Chondrocyte (in vitro differentiated cells): ENCODE measurements around the gene NIFK. TPM values are rescaled to one million over a fixed set of nuclear protein-coding genes. Genes with fewer than 3 reads are reported as not detected.

ENCODE experiments used
- DNase-seq: peaks from one replicate; pipeline ENCODE4 v3.0.0; 2021; ENCODE audit warnings: mixed read lengths, low spot score
- H3K27ac Mint-ChIP-seq: one replicate; pipeline ENCODE4 v1.8.0; 2021; ENCODE audit warnings: mild to moderate bottlenecking, moderate library complexity, mixed read lengths; ENCODE audit not compliant: unreplicated experiment
- H3K27me3 Mint-ChIP-seq: 2 replicates; pipeline ENCODE4 v1.8.0; 2021; ENCODE audit warnings: low read depth, mixed read lengths
- H3K36me3 Mint-ChIP-seq: 2 replicates; pipeline ENCODE4 v1.8.0; 2021; ENCODE audit warnings: low read depth, mixed read lengths
- H3K4me1 Mint-ChIP-seq: 2 replicates; pipeline ENCODE4 v1.8.0; 2021; ENCODE audit warnings: low read depth, mild to moderate bottlenecking, mixed read lengths
- H3K4me3 Mint-ChIP-seq: one replicate; pipeline ENCODE4 v1.8.0; 2021; ENCODE audit warnings: mild to moderate bottlenecking, moderate library complexity, mixed read lengths; ENCODE audit not compliant: unreplicated experiment
- H3K9me3 Mint-ChIP-seq: 2 replicates; pipeline ENCODE4 v1.8.0; 2021; ENCODE audit warnings: low read depth, mixed read lengths
- CTCF ChIP-seq: fragments of 200-600 bp; sonication (generic); IDR thresholded peaks from 2 replicates; pipeline ENCODE4 v1.5.0; 2021; ENCODE audit warnings: antibody characterized with exemption, mild to moderate bottlenecking, moderate library complexity
- total RNA-seq: library from RNA; stranded (reverse); gene quantifications from 3 replicates; pipeline ENCODE4 v1.2.1, GENCODE V29; 2021

NIFK gene
- total RNA-seq, 1 donor from 2014 or later, result 39.8 TPM

- H3K4me1 Mint-ChIP-seq, result peaks cover 32% of the 10 kb centered on the region
- H3K9me3 Mint-ChIP-seq, result no peaks in the 10 kb centered on the region
- H3K4me3 Mint-ChIP-seq, result no peak overlapping the region
- H3K27me3 Mint-ChIP-seq, result no peaks in the 10 kb centered on the region
- no peaks in the 10 kb centered on the region for H3K36me3 Mint-ChIP-seq
- H3K27ac Mint-ChIP-seq, result peak overlapping the region; percentile 77
- TF ChIP-seq CTCF, result no peak
- peak; percentile 59 for DNase-seq
Observed at GRCh38 chr2:121699421-121700333, 37.0 kb downstream of the NIFK start.

DNA sequence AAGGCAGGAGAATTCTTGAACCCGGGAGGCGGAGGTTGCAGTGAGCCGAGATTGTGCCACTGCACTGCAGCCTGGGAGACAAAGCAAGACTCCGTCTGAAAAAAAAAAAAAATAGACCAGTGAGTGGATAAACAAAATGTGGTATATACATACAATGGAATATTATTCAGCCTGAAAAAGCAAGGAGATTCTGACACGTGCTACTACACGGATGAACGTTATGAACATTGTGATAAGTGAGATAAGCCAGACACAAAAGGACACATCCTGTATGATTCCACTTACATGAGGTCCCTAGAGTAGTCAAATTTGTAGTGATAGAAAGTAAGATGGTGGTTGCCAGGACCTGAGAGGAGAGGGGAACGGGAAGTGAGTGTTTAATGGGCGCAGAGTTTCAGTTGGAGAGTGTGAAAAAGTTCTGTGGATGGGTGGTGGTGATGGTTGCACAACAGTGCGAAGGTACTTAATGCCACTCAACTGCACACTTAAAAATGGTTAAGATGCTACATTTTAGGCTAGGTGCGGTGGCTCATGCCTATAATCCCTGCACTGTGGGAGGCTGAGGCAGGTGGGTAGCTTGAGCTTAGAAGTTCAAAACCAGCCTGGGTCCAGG lies 38.3 kb downstream of the NIFK start:
- peak; percentile 9 for DNase-seq

DNA sequence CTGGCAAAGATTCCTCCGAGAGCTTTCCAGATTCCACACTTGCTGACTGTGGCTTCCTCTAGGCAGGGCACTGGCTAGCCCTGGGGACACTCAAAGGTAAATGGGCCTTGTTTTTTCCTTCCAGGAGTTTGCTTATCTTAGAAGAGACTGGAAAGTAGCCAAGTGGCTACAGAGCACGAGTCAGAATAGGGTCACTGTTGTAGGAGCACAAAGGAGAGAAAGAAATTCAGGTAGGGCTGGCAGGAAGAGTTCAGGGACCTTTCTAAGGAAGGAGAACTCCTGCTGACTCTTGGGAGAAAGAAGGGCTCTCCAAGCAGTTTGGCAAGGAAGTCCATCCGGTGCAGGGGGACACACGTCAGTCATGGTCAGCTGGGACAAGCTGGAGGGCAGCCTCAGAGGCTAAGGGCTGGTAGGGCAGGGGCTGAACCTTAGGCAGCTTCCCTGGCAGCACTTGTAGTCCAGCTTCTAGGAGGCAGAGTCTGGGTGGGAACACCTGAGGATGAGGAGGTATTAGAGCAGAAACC lies 39.5 kb downstream of the NIFK start:
- Mint-ChIP-seq H3K9me3 (no peaks in the 10 kb centered on the region), H3K36me3 (no peaks in the 10 kb centered on the region), H3K27ac (peak overlapping the region; percentile 11), H3K4me3 (no peak overlapping the region), H3K4me1 (peaks cover 39% of the 10 kb centered on the region), H3K27me3 (no peaks in the 10 kb centered on the region)
- peak; percentile 26 for DNase-seq
- no peak for TF ChIP-seq CTCF

More for the DNA sequence above, 38.3 kb downstream of the NIFK start:
- H3K4me1 Mint-ChIP-seq, result peaks cover 39% of the 10 kb centered on the region
- no peak overlapping the region for H3K4me3 Mint-ChIP-seq
- no peaks in the 10 kb centered on the region for H3K27me3 Mint-ChIP-seq
- no peak for TF ChIP-seq CTCF
- no peaks in the 10 kb centered on the region for H3K36me3 Mint-ChIP-seq
- H3K9me3 Mint-ChIP-seq, result no peaks in the 10 kb centered on the region
- H3K27ac Mint-ChIP-seq, result no peak overlapping the region

DNA sequence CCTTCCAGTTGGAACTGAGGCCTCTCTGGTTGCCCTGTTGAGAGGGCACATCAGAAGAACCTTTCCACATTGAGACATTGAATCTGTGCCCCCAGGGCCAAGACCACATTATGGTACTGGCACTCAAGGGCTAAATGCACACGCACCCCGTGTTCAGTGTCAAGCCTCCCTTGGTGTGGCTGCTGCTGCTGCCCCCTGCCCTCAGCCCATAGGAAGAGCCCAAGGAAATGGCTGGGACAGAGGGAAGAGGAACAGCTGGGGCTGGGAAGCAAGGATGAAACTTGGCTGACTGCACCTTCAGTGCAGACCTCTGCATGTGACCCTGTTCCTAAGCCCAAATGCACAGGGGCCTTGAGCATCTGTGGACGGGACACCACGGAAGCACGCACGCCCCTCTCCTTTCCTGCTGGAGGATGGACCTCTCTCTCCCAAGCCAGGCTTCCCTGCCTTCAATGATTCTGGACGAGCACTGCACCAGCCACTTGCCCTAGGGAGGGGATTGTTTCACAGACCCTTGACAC lies 40.2 kb downstream of the NIFK start:
- Mint-ChIP-seq H3K27ac (no peak overlapping the region), H3K36me3 (no peaks in the 10 kb centered on the region), H3K4me3 (no peak overlapping the region), H3K9me3 (no peaks in the 10 kb centered on the region), H3K4me1 (peaks cover 39% of the 10 kb centered on the region), H3K27me3 (no peaks in the 10 kb centered on the region)
- peak; percentile 61 for DNase-seq
- no peak for TF ChIP-seq CTCF

GRCh38 chr2:121695171-121695451 lies 41.6 kb downstream of the NIFK start:
- H3K27me3 Mint-ChIP-seq, result no peaks in the 10 kb centered on the region
- no peak overlapping the region for H3K27ac Mint-ChIP-seq
- DNase-seq, result no peak
- H3K9me3 Mint-ChIP-seq, result no peaks in the 10 kb centered on the region
- TF ChIP-seq CTCF, result no peak
- H3K4me1 Mint-ChIP-seq, result peaks cover 37% of the 10 kb centered on the region
- no peaks in the 10 kb centered on the region for H3K36me3 Mint-ChIP-seq
- no peak overlapping the region for H3K4me3 Mint-ChIP-seq
